HG03565 (cell line): Measurements from ENCODE around the gene PRKAG2.
"Not testable (repeated sequence)": the region's sequence is repeated elsewhere in the genome, so short reads cannot be mapped to it uniquely, and the experiment has no call there.

Experiments used
- ATAC-seq: cut with Tn5 transposase; IDR thresholded peaks from one replicate; pipeline ENCODE4 v1.9.1; 2021; ENCODE audit warnings: mild to moderate bottlenecking, moderate library complexity; ENCODE audit not compliant: unreplicated experiment

PRKAG2 gene

DNA sequence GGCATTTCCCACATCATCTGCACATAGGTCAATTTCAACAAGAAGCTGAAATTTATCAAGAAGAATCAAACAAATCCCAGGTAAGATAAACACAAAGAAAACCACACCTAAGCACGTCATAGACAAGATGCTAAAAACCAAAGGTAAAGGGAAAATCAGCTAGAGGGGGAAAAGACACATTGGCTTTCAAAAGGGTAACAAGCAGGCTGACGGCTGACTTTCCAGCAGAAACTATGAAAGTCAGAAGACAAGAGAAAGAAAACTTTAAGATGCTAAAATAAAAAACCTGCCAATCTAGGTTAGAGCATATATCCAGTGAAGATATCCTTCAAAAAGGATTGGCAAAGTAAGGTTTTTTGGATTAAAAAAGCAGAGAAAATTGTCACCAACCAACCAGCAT lies 297.3 kb downstream of the PRKAG2 start:
- ATAC-seq, result no peak

DNA sequence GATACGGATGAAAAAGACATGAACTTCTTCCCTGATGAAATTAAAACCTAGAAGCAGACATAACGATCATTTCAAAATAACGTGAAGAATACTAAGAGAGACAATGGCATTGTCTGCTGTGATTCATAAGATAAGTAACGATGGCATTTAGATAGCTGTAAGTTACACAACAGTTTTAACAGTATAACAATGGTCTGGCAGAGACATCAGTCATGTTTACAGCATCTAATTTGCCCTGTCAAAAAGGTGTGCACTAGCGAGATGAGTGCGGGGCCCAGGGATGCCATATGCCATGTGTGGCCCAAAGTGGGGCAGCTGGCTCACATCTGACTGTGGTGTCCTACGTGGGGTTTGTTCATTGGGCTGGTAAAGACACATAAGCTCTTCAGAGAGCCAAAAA lies 301.5 kb downstream of the PRKAG2 start:
- no peak for ATAC-seq

DNA sequence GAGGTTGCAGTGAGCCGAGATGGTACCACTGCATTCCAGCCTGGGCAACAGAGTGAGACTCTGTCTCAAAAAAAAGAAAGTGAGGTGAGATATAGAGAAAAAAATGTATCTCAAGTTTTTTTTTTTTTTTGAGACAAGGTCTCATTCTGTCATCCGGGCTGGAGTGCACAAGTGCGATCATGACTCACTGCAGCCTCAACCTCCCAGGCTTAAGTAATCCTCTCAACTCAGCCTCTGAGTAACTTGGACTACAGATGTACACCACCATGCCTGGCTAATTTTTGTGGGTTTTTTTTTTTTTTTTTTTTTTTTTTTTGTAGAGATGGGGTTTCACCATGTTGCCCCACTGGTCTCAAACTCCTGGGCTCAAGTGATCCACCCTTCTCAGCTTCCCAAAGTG lies 303.9 kb downstream of the PRKAG2 start:
- not testable (repeated sequence) for ATAC-seq

DNA sequence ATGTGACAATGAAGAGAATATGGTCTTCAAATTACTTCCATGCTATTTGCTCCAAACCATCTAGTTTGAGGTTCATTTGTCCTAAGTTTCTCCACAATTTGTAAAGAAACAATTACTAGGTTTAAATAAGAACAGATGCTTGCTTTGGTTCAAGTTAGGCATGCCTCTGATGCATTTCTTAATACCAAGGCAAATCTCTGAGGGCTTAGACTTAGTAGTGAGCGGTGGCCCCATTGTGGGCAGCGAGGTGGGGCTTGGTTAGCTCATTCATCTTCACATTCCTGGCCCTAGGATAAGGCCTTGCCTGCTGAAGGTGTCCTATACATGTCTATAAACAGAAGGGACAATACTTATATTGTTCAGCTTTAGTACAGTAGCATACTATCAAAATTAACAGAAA lies 304.8 kb downstream of the PRKAG2 start:
- no peak for ATAC-seq

DNA sequence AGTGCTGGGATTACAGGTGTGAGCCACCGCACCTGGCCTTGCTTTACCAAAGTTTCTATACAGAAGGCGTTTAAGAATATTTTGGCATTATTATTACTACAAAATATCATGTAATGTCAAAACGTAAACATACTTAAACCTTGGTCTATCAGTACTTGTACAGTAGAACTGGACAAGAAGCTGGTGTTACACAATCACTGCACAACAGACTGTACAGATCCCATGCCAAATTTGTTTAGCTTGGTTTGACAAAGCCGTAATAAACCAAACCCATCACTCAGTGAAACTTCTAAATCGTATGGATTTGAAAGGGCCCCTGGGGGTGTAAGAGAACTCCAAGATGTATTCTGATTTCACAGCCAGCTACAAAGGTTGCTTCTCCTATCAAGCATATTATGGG lies 305.4 kb downstream of the PRKAG2 start:
- ATAC-seq, result no peak

DNA sequence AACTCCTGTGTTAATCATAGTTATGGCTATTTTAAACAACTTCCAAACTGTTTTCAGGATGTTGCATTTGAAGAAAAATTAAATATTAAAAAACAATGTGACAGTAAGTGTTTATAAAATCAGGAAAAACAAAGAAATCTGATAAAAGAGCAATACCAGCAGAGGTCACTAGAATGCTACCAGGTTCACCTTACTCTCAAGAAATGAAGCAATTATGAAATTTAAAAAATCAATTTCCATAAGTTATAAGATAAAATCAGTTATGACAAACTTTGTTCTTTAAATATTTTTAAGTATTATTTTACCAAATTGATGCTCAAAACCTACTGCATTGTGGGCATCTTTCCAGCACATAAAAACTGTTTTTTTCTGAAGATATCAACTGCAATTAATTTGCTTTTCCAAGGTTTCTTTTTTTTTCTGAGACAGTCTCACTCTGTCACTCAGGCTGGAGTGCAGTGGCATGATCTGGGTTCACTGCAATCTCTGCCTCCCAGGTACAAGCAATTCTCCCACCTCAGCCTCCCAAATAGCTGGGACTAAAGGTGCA lies 306.5 kb downstream of the PRKAG2 start:
- no peak for ATAC-seq

DNA sequence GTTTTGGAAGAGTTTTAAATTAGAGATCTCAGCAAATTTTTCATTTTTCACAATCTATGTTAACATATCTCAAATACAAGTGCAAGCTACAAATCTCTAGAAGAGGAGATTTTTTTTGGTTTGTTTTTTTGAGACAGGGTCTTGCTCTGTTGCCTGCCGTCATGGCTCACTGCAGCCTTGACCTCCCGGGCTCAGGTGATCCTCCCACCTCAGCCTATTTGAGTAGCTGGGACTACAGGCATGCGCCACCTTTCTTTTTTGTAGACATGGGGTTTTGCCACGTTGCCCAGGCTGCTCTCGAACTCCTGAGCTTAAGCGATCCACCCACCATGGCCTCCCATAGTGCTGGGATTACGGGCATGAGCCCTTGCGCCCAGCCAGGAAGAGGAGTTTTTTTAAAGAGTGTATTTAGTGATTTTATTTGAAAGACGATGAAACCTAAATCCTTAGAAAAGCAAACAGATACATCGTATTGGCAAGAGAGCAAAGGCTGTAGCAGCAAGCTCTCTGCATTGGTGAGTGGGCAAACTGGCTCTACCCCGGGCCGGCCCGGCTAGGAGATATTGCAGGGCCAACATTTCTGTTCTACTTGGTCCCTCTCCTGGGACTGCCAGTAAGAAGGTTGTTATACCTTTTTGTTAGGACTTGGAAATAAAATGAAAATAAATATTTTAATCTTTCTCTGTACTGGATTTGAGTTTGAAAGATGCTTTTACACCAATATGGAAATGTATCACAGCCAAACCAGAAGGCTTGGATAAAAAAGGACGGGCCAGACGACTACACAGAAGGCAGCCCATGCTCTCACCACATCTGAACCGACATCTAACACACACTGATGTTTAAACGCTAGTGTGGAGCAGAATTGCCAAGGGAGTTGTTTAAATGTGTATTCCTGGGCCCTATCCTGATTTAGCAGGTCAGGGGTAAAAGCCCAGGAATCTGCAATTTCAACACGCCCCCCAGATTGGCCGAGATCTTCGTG lies 307.7 kb downstream of the PRKAG2 start:
- ATAC-seq, result no peak

DNA sequence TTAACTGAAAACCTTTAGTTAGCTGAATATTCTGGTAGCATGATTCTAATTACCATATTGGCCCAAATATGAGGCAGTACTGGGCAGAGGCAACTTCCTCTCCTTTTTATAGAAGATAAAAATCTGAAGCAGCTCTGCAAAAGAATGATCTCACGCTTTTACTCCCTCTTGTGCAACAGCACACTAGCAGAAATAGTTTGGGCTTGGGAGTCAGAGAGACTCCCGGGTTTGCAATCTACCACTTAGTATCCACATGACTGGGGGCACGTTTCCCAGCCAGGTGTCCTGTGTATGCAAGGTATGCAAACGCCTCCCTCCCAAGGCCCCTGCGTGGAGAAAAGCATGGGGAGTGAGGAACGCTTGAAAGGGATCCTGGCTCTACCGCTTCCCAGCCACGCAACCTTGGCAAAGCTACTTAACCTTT lies 310.0 kb downstream of the PRKAG2 start:
- no peak for ATAC-seq

DNA sequence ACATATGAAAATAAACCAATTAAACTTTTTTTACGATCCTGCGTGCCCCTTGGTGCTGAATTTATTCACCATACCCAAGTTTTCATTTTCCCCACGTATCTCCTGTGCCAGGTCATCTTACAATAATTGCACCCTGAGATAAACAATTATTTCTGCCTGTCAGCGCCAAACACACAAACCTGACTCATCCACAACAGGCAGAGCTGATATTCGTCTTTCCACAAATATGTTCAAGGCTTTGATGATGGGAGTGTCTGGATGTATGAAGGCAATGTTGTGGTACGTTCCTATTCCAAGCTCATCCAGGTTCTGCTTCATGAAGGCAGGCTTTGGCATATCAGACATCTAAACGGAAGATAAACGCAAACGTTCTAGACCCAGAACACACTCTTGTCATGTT lies 311.4 kb downstream of the PRKAG2 start:
- no peak for ATAC-seq

DNA sequence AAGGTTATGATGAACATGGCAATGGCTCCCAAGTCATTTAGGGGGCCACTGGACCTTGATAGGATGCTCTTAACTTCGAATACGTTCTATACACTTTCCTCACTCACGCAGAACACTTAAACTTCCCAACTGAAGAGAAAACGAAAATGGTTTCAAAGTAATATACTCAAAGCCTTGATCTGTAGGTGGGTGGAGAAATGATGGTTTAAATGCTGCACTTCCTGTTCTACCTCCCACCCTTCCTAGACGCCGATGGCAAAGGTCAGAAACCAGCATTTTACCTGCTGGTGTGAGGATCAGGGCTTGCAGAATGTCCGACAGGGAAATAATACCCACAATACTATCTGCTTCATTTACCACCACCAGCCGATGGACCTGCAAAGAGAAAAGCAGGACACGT lies 316.7 kb downstream of the PRKAG2 start:
- ATAC-seq, result no peak

DNA sequence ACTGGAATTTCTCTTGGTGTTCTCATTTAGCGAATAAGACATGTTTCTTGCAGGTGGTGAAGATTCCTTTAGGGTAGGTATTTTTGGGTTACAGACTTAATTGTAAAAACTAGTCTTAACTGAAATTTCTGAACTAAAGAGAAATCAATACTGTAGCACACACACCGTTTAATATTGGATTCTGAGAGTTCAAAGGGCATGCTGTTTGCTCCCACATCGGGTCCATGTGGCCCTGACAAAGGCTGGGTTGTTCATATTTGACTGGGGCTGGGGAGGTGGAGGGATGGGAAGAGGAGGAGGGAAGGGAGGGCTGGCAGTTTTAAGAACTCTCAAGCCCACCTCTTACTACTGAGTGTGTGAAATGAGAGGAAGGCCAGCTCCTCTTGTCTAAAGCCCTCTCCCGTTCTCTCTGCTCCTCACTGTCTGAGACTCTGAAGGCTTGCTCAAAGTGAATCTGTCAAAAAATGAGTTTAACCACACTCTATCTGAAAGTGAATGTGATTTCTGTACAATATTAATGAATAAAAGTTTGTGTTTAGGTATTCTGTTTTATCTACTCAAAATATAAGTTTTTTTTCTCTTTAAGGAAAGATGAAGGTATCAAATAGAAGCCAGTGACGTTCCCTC lies 317.2 kb downstream of the PRKAG2 start:
- ATAC-seq, result no peak

DNA sequence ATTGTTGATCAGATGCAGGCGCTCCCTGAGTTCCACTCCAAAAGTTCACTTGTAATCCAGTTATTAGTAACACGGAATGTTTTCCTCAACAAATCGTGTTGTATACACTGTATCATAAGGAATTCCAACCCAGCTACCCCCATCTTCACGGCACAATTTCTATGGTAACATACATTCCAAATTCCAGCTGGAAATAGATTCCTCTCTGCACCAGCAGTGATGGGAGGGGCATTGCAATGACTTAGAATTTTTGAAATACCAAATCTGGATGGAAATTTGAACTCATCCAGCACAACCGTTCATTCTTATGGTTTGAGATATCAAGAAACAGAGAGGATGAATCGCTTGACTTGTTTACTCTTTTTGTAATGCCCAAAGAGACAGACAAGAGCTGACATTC lies 318.3 kb downstream of the PRKAG2 start:
- ATAC-seq, result no peak

DNA sequence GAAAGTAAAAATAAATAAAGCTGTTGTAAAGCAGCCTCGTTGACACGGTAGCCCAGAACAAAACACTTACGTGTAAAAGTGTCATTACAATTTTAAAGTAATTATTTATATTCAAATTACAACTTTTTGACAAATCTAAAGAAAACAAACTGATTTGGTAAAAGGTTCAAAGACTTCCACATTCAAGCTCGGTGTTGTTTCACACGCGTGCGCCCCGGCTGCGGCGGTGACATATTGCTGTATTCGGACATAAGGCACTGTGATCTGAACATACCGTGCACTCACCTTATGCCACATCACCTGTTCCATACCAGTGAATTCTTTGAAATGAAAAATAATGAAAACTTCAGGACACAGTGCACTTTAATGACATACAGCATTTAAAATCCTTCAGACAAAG lies 320.3 kb downstream of the PRKAG2 start:
- no peak for ATAC-seq

DNA sequence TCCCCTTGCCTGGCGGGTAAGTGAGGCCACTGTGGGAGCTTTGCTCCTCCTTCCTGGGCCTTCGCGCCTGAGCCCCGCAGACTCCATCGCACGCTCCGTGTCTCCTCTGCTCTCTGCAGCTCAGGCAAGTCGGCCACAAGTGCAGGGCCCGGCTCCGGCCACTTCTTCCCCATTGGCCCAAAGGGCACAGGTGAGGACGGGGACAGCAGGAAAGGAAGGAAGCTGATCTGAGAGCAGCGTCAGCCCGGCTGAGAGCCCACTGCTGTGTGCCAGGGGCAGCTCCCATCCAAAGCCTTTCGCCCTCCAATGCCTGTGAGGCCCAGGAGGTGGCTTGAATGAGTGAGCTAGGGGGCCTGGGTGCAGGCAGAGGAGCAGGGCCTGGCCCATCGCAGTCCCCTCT lies 323.6 kb downstream of the PRKAG2 start:
- no peak for ATAC-seq

DNA sequence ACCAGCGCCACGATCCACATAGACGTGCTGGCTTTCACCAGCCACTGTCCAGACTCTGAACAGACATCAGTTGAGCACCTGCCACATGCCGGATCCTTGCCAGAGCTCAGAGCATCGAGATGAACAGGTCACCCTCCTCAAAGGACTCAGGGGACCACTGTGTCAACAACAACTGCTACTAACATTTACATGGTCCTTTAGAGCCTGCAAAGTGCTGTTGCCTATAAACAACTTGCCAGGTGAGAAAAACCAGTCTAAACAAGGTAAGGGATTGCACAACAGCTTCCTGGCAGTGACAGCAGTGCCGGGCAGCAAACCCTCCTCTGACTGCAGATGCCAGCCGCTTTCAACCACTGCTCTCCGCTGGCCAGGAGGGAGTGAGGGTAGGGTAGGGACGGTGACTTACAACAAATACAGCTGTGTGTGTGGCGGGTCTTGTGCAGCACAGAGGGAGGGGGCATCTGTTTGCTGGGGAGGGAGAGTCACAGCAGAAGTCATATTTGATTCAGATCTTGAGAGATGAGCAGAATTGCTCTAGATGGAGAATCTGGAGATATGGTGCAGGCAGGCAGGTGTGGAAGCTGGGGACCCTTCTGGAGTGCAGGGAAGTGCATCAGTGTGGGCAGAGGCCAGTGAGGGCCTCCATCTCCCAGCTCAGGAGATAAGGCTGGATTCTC lies 324.4 kb downstream of the PRKAG2 start:
- ATAC-seq, result no peak

DNA sequence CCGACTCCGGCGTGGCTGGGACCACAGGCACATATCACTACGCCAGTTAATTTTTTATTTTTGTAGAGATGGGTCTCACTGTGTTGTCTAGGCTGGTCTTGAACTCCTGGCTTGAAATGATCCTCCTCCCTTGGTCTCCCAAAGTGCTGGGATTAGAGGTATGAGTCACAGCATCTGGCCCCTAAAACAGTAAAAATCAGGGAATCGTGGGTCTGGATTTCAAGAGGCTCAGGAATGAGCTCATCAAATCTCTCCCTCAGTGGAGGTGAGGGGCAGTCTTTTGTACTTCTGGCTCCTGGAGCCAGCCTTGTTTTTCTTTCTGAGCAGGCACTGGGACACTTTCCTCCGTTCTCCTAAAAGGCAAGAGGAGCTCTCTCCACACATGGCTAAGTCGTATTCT lies 325.1 kb downstream of the PRKAG2 start:
- ATAC-seq, result no peak

DNA sequence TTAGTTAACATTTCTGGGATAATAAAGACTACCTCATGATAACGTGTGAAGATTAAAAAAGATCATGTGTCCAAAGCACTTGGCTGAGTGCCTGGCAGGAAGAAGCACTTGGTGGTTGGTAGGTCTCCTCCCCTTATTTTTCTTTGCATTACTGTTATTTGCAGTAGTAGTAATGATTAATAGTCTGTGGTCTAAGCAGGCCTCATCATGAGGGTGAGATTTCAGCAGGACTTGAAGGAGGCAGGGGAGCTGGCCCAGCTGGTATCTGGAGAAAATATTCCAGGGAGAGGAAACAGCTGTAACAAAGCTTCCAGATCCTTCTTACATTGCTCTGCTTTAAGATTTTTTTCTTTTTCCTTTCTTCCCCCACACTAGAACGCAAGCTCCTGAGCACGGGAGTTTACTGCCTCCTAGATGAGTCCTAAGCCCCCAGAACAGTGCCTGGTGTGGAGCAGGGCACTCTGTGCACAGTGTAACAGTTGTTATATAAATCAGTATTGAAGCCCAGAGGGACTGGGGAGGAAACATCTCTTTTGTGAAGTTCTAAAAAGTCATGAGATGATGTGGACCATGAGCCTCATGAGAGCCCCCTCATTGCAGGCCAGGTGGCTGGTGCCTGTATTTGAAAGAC lies 326.1 kb downstream of the PRKAG2 start:
- ATAC-seq, result no peak

DNA sequence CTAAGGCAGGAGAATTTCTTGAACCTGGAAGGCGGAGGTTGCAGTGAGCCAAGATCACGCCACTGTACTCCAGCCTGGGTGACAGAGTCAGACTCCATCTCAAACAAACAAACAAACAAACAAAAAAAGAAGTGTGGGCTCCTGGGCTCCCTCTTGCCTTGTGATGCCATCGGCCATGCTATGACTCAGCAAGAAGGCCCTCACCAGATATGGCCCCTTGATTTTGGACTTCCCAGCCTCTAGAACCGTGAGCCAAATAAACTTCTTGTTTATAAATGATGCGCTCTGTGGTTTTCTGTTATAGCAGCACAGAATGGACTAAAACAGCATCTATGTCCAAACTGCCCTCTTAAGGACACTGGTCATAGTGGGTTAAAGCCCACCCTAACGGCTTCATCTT lies 327.3 kb downstream of the PRKAG2 start:
- ATAC-seq, result no peak

DNA sequence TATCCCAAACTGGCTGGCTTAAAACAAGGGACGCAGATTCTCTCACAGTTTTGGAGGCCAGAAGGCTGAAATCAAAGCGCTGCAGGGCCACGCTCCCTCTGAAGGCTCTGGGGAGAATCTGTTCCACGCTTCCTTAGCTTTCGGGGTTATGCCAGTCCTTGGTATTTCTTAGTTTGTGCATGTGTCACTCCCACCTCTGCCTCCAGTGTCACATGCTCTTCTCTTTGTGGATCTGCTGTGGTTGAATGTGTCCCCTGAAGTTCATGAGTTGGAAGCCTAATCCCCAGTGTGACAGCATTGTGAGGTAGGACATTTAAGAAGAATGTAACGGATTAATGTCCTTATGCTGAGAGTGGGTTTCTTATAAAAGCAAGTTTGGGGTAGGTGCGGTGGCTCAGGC lies 327.8 kb downstream of the PRKAG2 start:
- ATAC-seq, result no peak

DNA sequence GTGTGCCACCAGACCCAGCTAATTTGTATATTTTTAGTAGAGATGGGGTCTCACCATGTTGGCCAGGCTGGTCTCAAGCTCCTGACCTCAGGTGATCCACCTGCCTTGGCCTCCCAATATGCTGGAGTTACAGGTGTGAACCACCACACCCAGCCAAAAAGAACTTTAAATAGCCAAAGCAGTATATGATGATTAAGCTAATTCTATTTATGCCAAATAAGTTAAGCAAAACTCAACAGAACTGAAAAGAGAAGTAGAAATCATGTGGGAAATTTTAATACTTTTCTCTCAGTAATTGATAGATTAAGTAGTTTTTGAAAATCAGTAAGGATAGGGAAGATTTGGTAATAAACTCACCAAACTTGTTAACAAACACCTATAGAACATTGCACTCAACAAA lies 332.7 kb downstream of the PRKAG2 start:
- ATAC-seq, result no peak

DNA sequence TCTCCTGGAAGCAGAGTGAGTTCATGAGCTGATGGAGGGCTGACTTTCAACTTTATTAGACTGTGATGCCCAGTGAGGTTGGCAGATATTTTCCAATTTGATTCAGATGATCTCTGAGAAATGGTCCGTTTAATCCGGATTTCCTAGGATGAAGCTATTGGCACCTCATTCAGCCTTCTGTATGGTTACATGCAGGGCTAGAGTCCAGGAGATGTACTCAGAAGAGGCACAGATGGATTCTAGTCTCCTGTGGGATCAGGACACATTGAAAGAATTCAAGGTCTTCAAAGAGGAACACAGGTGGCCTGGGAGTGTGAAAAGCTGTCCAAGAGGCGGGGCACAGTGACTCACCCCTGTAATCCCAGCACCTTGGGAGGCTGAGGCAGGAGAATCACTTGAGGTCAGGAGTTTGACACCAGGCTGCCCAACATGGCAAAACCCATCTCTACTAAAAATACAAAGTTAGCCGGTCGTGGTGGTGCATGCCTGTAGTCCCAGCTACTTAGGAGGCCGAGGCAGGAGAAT lies 334.2 kb downstream of the PRKAG2 start:
- ATAC-seq, result no peak
